GM13976 (cell line): Measurements from ENCODE around the gene HSPB6.
A peak's percentile ranks its signal among the peaks of the same experiment; 100 is the strongest.

Experiments used
- DNase-seq: peaks from one replicate; pipeline ENCODE4 v3.0.0; 2012; ENCODE audit warnings: low spot score
- CTCF ChIP-seq: IDR thresholded peaks from 2 replicates; pipeline ENCODE4 v1.5.1; 2012; ENCODE audit warnings: borderline replicate concordance, mild to moderate bottlenecking; ENCODE audit not compliant: insufficient read depth; ENCODE audit errors: extremely low read depth, missing control alignments, control extremely low read depth
- in situ Hi-C: fragments of 300-500 bp; cut with MboI; formaldehyde crosslinking; loops from one replicate; pipeline ENCODE4 v1.12.0; 2022; ENCODE audit warnings: low sequenced_read_pairs, mixed read lengths, inconsistent platforms; ENCODE audit not compliant: unreplicated experiment

The HSPB6 gene

GRCh38 chr19:35779033-35779432, 22.2 kb upstream of the HSPB6 start:
- no peak for TF ChIP-seq CTCF
- no peak for DNase-seq
- in situ Hi-C loops: no loop called here

- no peak for DNase-seq
- in situ Hi-C loops: no loop called here
- no peak for TF ChIP-seq CTCF
Measured at GRCh38 chr19:35777961-35778360, 21.1 kb upstream of the HSPB6 start.

- in situ Hi-C loops: no loop called here
- no peak for TF ChIP-seq CTCF
- DNase-seq: no peak
Measured at GRCh38 chr19:35777086-35777841, 20.4 kb upstream of the HSPB6 start.

GRCh38 chr19:35776102-35776788, 19.4 kb upstream of the HSPB6 start:
- in situ Hi-C loops: no loop called here
- DNase-seq: no peak
- TF ChIP-seq CTCF: no peak

GRCh38 chr19:35775298-35776101, 18.7 kb upstream of the HSPB6 start, which contains the start of gene ARHGAP33:
Gene ARHGAP33 (plus strand): TSS chr19:35775564. CDS start chr19:35775659, 95 bp downstream.
- peak; percentile 100 for DNase-seq
- in situ Hi-C loops: no loop called here
- TF ChIP-seq CTCF: no peak

- TF ChIP-seq CTCF: no peak
- no peak for DNase-seq
- in situ Hi-C loops: no loop called here
Measured at GRCh38 chr19:35775046-35775297, 18.1 kb upstream of the HSPB6 start.
